CD4-positive, alpha-beta T cell (primary cell): ENCODE measurements around the gene XRCC3. TPM values are rescaled to one million over a fixed set of nuclear protein-coding genes. Genes with fewer than 3 reads are reported as not detected.

Experiments
- ATAC-seq: fragments of 200-7000 bp; cut with Tn5 transposase; one replicate; pipeline ENCODE4 v1.10.0; 2022; ENCODE audit warnings: mild to moderate bottlenecking; ENCODE audit not compliant: poor library complexity
- CTCF ChIA-PET: fragments of 350-600 bp; sonication (Branson Sonifier 250); formaldehyde crosslinking; loops from one replicate; lab custom pipeline; 2021; ENCODE audit warnings: antibody characterized with exemption, inconsistent platforms; lab: Charles Lee
- POLR2A ChIA-PET: fragments of 350-600 bp; sonication (Branson Sonifier 250); formaldehyde crosslinking; loops from one replicate; lab custom pipeline; 2021; ENCODE audit warnings: antibody characterized with exemption, inconsistent platforms; lab: Charles Lee
- DNase-seq, 14 experiments: peaks; one replicate each; pipeline ENCODE4 v3.0.0-alpha.2; 2013 to 2020; ENCODE audit warnings: mixed read lengths in 2 of 14
- H3K27ac ChIP-seq, 2 donors: one replicate each; pipeline versions ENCODE4 v1.5.1 to v1.7.0; 2013; ENCODE audit warnings: low read length in 2 of 2, low read depth in 1 of 2, mild to moderate bottlenecking in 1 of 2
- H3K27me3 ChIP-seq, 2 experiments: 1 replicate in 1 of 2; 2 replicates in 1 of 2; pipeline versions ENCODE4 v1.6.1 to v1.7.0; 2013; ENCODE audit warnings: low read length in 2 of 2, control low read depth in 1 of 2, mild to moderate bottlenecking in 1 of 2, moderate library complexity in 1 of 2; ENCODE audit not compliant: insufficient read depth in 2 of 2, control insufficient read depth in 1 of 2
- H3K36me3 ChIP-seq: one replicate; pipeline ENCODE4 v1.6.1; 2013; ENCODE audit warnings: low read length, control low read depth; ENCODE audit not compliant: insufficient read depth
- H3K4me1 ChIP-seq: one replicate; pipeline ENCODE4 v1.6.1; 2013; ENCODE audit warnings: low read length, control low read depth; ENCODE audit not compliant: insufficient read depth
- H3K4me3 ChIP-seq: one replicate; pipeline ENCODE4 v1.5.1; 2013; ENCODE audit warnings: mild to moderate bottlenecking, low read length, moderate library complexity
- H3K9me3 ChIP-seq, 2 experiments: 1 replicate in 1 of 2; 2 replicates in 1 of 2; pipeline versions ENCODE4 v1.6.1 to v1.7.0; 2013; ENCODE audit warnings: low read length in 2 of 2, mild to moderate bottlenecking in 2 of 2, control low read depth in 1 of 2, moderate library complexity in 1 of 2; ENCODE audit not compliant: control insufficient read depth in 1 of 2, insufficient read depth in 1 of 2
- H3K27ac Mint-ChIP-seq: one replicate; pipeline ENCODE4 v1.8.0; 2020; ENCODE audit warnings: mixed read lengths
- H3K27me3 Mint-ChIP-seq: one replicate; pipeline ENCODE4 v1.8.0; 2021; ENCODE audit warnings: mixed read lengths
- H3K36me3 Mint-ChIP-seq: one replicate; pipeline ENCODE4 v1.8.0; 2021; ENCODE audit warnings: low read depth, mixed read lengths
- H3K4me1 Mint-ChIP-seq: one replicate; pipeline ENCODE4 v1.8.0; 2021; ENCODE audit warnings: low read depth, mixed read lengths
- H3K4me3 Mint-ChIP-seq: one replicate; pipeline ENCODE4 v1.8.0; 2020; ENCODE audit warnings: mild to moderate bottlenecking, mixed read lengths
- H3K9me3 Mint-ChIP-seq: one replicate; pipeline ENCODE4 v1.8.0; 2020; ENCODE audit warnings: mixed read lengths
- CTCF ChIP-seq: fragments of 200-600 bp; IDR thresholded peaks from one replicate; pipeline ENCODE4 v1.8.0; 2022; ENCODE audit warnings: antibody characterized with exemption, mild to moderate bottlenecking
- intact Hi-C, 2 experiments: fragments of 100-400 bp; cut with DNase I in 1 of 2; cut with micrococcal nuclease in 1 of 2; formaldehyde crosslinking; loops; one replicate each; pipeline versions ENCODE4 v1.15.1 to v1.9.0; 2023 to 2025; cut with DNase I, micrococcal nuclease
- total RNA-seq, 174 experiments: library from RNA in 2 of 174; stranded (reverse) in 2 of 174; gene quantifications; one replicate each; pipeline ENCODE4 v1.2.3 and lab custom pipeline; 2021 to 2026

The XRCC3 gene
- total RNA-seq, 2 experiments from 2014 or later: 4.6 to 4.8 TPM

GRCh38 chr14:103709814-103710213, 5.4 kb downstream of the XRCC3 start:
- TF ChIP-seq CTCF: no peak
- no peaks in the 10 kb centered on the region for H3K9me3 ChIP-seq
- no peaks in the 10 kb centered on the region for H3K9me3 Mint-ChIP-seq
- ATAC-seq (no peak), DNase-seq (no peak)
- no peak overlapping the region for H3K27ac Mint-ChIP-seq
- peaks cover 5% of the 10 kb centered on the region for H3K4me1 Mint-ChIP-seq
- H3K36me3 Mint-ChIP-seq: peaks cover 5% of the 10 kb centered on the region
- ChIA-PET POLR2A (no interaction called here), CTCF (no interaction called here)
- no peaks in the 10 kb centered on the region for H3K27me3 ChIP-seq
- H3K36me3 ChIP-seq: peaks cover 2% of the 10 kb centered on the region
- intact Hi-C loops: loop anchor here in 1 of 2 experiments (10.0 kb wide), 1 partner anchor 1045 kb away; the partner anchor contains the start of gene SIVA1
- no peaks in the 10 kb centered on the region for H3K27me3 Mint-ChIP-seq
- peaks cover 21% of the 10 kb centered on the region for H3K4me1 ChIP-seq
- H3K27ac ChIP-seq: no peak overlapping the region
- H3K4me3 Mint-ChIP-seq: no peak overlapping the region
- no peak overlapping the region for H3K4me3 ChIP-seq

- Histone ChIP-seq H3K4me3 (no peak overlapping the region), H3K9me3 (no peaks in the 10 kb centered on the region), H3K4me1 (peaks cover 12% of the 10 kb centered on the region), H3K36me3 (peaks cover 4% of the 10 kb centered on the region), H3K27me3 (no peaks in the 10 kb centered on the region), H3K27ac (no peak overlapping the region)
- POLR2A ChIA-PET: no interaction called here
- no peak for TF ChIP-seq CTCF
- CTCF ChIA-PET: no interaction called here
- DNase-seq (no peak), ATAC-seq (no peak)
- Mint-ChIP-seq H3K27ac (no peak overlapping the region), H3K27me3 (no peaks in the 10 kb centered on the region), H3K9me3 (no peaks in the 10 kb centered on the region), H3K4me1 (peaks cover 5% of the 10 kb centered on the region), H3K4me3 (no peak overlapping the region), H3K36me3 (peaks cover 10% of the 10 kb centered on the region)
- intact Hi-C loops: no loop called here
Measured at GRCh38 chr14:103708750-103709187, 6.5 kb downstream of the XRCC3 start.

GRCh38 chr14:103707329-103708263, 7.7 kb downstream of the XRCC3 start:
- peaks cover 12% of the 10 kb centered on the region for H3K36me3 ChIP-seq
- H3K4me1 ChIP-seq: peaks cover 11% of the 10 kb centered on the region
- no peak for TF ChIP-seq CTCF
- H3K27ac Mint-ChIP-seq: no peak overlapping the region
- no peaks in the 10 kb centered on the region for H3K9me3 Mint-ChIP-seq
- ChIA-PET POLR2A (no interaction called here), CTCF (no interaction called here)
- H3K4me1 Mint-ChIP-seq: no peaks in the 10 kb centered on the region
- no peak for DNase-seq
- no peaks in the 10 kb centered on the region for H3K27me3 Mint-ChIP-seq
- no peak for ATAC-seq
- peaks cover 22% of the 10 kb centered on the region for H3K36me3 Mint-ChIP-seq
- H3K4me3 ChIP-seq: no peak overlapping the region
- H3K27ac ChIP-seq: no peak overlapping the region
- H3K9me3 ChIP-seq: no peaks in the 10 kb centered on the region
- H3K4me3 Mint-ChIP-seq: no peak overlapping the region
- no peaks in the 10 kb centered on the region for H3K27me3 ChIP-seq
- intact Hi-C loops: no loop called here
